MM.1S (cell line): ENCODE measurements around the gene MLH3.

Source experiments
- EZH2 ChIP-seq: fragments of 300-600 bp; sonication (generic); optimal IDR thresholded peaks from 2 replicates; pipeline ENCODE3; 2017; ENCODE audit warnings: low read depth, mild to moderate bottlenecking, antibody characterized with exemption, low read length, mixed read lengths
- EZH2phosphoT487 ChIP-seq: fragments of 300-600 bp; sonication (generic); IDR thresholded peaks from 2 replicates; pipeline ENCODE4 v1.6.1; 2018; ENCODE audit warnings: antibody characterized with exemption, low read length
- TF ChIP-seq, protein P1 (sequence below): fragments of 300-600 bp; sonication (generic); IDR thresholded peaks from 2 replicates; pipeline ENCODE4 v1.5.1; 2016; ENCODE audit warnings: antibody characterized with exemption, low read length, mixed read lengths

DNA sequence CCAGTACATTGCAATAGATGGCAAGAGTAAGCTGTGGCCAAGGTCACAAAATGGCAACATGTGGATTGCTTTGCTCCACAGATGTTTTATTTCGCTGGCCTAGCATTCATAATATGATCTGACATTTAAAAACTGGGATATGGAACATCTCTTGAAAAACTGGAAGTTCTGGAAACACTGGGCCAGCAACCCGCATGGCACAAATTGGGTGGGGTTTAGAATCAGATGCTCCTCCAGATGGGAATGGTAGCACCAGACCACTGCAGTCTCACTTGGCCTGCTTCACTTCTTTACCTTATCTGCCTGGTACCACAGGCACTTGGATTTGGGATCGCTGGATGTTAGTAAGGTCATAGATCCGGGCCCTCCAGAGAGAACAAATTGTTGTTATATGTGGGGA is 28.3 kb upstream of the MLH3 start:
- TF ChIP-seq, protein P1, sequence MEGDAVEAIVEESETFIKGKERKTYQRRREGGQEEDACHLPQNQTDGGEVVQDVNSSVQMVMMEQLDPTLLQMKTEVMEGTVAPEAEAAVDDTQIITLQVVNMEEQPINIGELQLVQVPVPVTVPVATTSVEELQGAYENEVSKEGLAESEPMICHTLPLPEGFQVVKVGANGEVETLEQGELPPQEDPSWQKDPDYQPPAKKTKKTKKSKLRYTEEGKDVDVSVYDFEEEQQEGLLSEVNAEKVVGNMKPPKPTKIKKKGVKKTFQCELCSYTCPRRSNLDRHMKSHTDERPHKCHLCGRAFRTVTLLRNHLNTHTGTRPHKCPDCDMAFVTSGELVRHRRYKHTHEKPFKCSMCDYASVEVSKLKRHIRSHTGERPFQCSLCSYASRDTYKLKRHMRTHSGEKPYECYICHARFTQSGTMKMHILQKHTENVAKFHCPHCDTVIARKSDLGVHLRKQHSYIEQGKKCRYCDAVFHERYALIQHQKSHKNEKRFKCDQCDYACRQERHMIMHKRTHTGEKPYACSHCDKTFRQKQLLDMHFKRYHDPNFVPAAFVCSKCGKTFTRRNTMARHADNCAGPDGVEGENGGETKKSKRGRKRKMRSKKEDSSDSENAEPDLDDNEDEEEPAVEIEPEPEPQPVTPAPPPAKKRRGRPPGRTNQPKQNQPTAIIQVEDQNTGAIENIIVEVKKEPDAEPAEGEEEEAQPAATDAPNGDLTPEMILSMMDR, result no peak
- TF ChIP-seq EZH2, result no peak
- TF ChIP-seq EZH2phosphoT487, result no peak
